GM23338 (cell line): Measurements from ENCODE around the gene UBL3. TPM values are rescaled to one million over a fixed set of nuclear protein-coding genes. Genes with fewer than 3 reads are reported as not detected.

Source experiments
- ATAC-seq: fragments of 200-7000 bp; cut with Tn5 transposase; 3 replicates; pipeline ENCODE4 v1.9.1; 2020
- DNase-seq: peaks from one replicate; pipeline ENCODE4 v3.0.0-alpha.2; 2015; ENCODE audit warnings: low spot score
- H2AFZ ChIP-seq: fragments of 200-600 bp; sonication (generic); 2 replicates; pipeline ENCODE4 v1.8.0; 2016; ENCODE audit warnings: antibody characterized with exemption, mild to moderate bottlenecking, moderate library complexity
- H3F3A ChIP-seq: fragments of 200-600 bp; sonication (generic); replicated peaks from 2 replicates; pipeline ENCODE4 v1.8.0; 2017; ENCODE audit warnings: antibody characterized with exemption, mixed run types, low read depth
- H3K27ac ChIP-seq: fragments of 200-600 bp; sonication (generic); 2 replicates; pipeline ENCODE4 v1.6.1; 2016; ENCODE audit warnings: low read depth
- H3K27me3 ChIP-seq: fragments of 200-600 bp; sonication (generic); 2 replicates; pipeline ENCODE4 v1.8.0; 2016; ENCODE audit warnings: mild to moderate bottlenecking, mixed run types, moderate library complexity; ENCODE audit not compliant: insufficient read depth
- H3K36me3 ChIP-seq: fragments of 200-600 bp; sonication (generic); 2 replicates; pipeline ENCODE4 v1.8.0; 2016; ENCODE audit warnings: mild to moderate bottlenecking; ENCODE audit not compliant: insufficient read depth
- H3K4me1 ChIP-seq: fragments of 200-600 bp; sonication (generic); 2 replicates; pipeline ENCODE4 v1.8.0; 2016; ENCODE audit warnings: mild to moderate bottlenecking, moderate library complexity; ENCODE audit not compliant: insufficient read depth
- H3K4me2 ChIP-seq: fragments of 200-600 bp; sonication (generic); 2 replicates; pipeline ENCODE4 v1.7.1; 2017; ENCODE audit warnings: mixed run types
- H3K4me3 ChIP-seq: fragments of 200-600 bp; sonication (generic); 2 replicates; pipeline ENCODE4 v1.6.1; 2016; ENCODE audit warnings: mixed run types
- H3K79me2 ChIP-seq: fragments of 200-600 bp; sonication (generic); replicated peaks from 2 replicates; pipeline ENCODE4 v1.8.0; 2017; ENCODE audit warnings: mild to moderate bottlenecking; ENCODE audit not compliant: insufficient read depth
- H3K9me2 ChIP-seq: fragments of 200-600 bp; sonication (generic); 2 replicates; pipeline ENCODE4 v1.8.0; 2017; ENCODE audit not compliant: insufficient read depth
- H4K20me1 ChIP-seq: fragments of 200-600 bp; sonication (generic); replicated peaks from 2 replicates; pipeline ENCODE4 v1.8.0; 2017; ENCODE audit warnings: mild to moderate bottlenecking; ENCODE audit not compliant: insufficient read depth
- H3K27ac Mint-ChIP-seq: 2 replicates; pipeline ENCODE4 v1.8.0; 2020; ENCODE audit warnings: inconsistent platforms, mild to moderate bottlenecking, moderate library complexity, mixed read lengths
- H3K27me3 Mint-ChIP-seq: 3 replicates; pipeline ENCODE4 v1.8.0; 2022; ENCODE audit warnings: low read depth, mild to moderate bottlenecking, moderate library complexity, mixed read lengths, inconsistent platforms; ENCODE audit not compliant: insufficient read depth, poor library complexity
- H3K36me3 Mint-ChIP-seq: 3 replicates; pipeline ENCODE4 v1.8.0; 2021; ENCODE audit warnings: low read depth, mild to moderate bottlenecking, inconsistent platforms, moderate library complexity, mixed read lengths
- H3K4me1 Mint-ChIP-seq: 3 replicates; pipeline ENCODE4 v1.8.0; 2020; ENCODE audit warnings: mild to moderate bottlenecking, inconsistent platforms, mixed read lengths
- H3K4me3 Mint-ChIP-seq: 3 replicates; pipeline ENCODE4 v1.8.0; 2021; ENCODE audit warnings: moderate library complexity, mild to moderate bottlenecking, inconsistent platforms, mixed read lengths
- H3K9me3 Mint-ChIP-seq: 3 replicates; pipeline ENCODE4 v1.8.0; 2020; ENCODE audit warnings: moderate library complexity, mild to moderate bottlenecking, inconsistent platforms, mixed read lengths
- CREB1 ChIP-seq: fragments of 250-450 bp; sonication (Bioruptor Pico); IDR thresholded peaks from 2 replicates; pipeline ENCODE4 v1.5.0; 2020; ENCODE audit warnings: low read depth, mild to moderate bottlenecking, moderate library complexity
- EZH2 ChIP-seq: fragments of 200-600 bp; sonication (generic); IDR thresholded peaks from one replicate; pipeline ENCODE4 v1.8.0; 2017; ENCODE audit warnings: antibody characterized with exemption, mild to moderate bottlenecking, low read depth; ENCODE audit not compliant: unreplicated experiment
- EZH2phosphoT487 ChIP-seq: fragments of 200-600 bp; sonication (generic); IDR thresholded peaks from one replicate; pipeline ENCODE4 v1.8.1; 2018; ENCODE audit warnings: antibody characterized with exemption; ENCODE audit not compliant: unreplicated experiment
- JUNB ChIP-seq: IDR thresholded peaks from one replicate; pipeline ENCODE4 v1.6.1; 2016; ENCODE audit warnings: antibody characterized with exemption; ENCODE audit not compliant: unreplicated experiment
- NANOG ChIP-seq: IDR thresholded peaks from 2 replicates; pipeline ENCODE4 v1.6.1; 2016; ENCODE audit warnings: antibody characterized with exemption, borderline replicate concordance
- POLR2AphosphoS5 ChIP-seq: IDR thresholded peaks from 2 replicates; pipeline ENCODE4 v1.6.1; 2016; ENCODE audit warnings: antibody characterized with exemption, low read depth
- STAT1 ChIP-seq: IDR thresholded peaks from one replicate; pipeline ENCODE4 v1.6.1; 2016; ENCODE audit warnings: antibody characterized with exemption; ENCODE audit not compliant: unreplicated experiment
- ZNF331 ChIP-seq: fragments of 250-450 bp; sonication (Bioruptor Pico); IDR thresholded peaks from 2 replicates; pipeline ENCODE4 v1.5.0; 2020; ENCODE audit warnings: low read depth, mild to moderate bottlenecking, moderate library complexity
- ZNF462 ChIP-seq: fragments of 250-450 bp; sonication (Bioruptor Pico); IDR thresholded peaks from 2 replicates; pipeline ENCODE4 v1.5.0; 2020; ENCODE audit warnings: mild to moderate bottlenecking, moderate library complexity
- polyA plus RNA-seq: library from polyadenylated mRNA; unstranded; fragments of >200 nt; fragmentation: Nextera tagmentation; extraction: Ambion mirVana; gene quantifications from 2 replicates; pipeline ENCODE4 v1.2.1, GENCODE V29; 2016
- total RNA-seq: library from RNA; depleted of rRNA; stranded (reverse); fragments of >200 nt; shearing (Covaris generic); gene quantifications from 2 replicates; pipeline ENCODE4 v1.2.3, GENCODE V29; 2014
- TF ChIP-seq, protein P1 (sequence below): IDR thresholded peaks from 2 replicates; pipeline ENCODE4 v1.6.1; 2016; ENCODE audit warnings: antibody characterized with exemption

The UBL3 gene
- total and polyA plus RNA-seq, 2 experiments from 2014 or later, result 9.7 to 21.1 TPM

- TF ChIP-seq ZNF462 (no peak), POLR2AphosphoS5 (no peak), ZNF331 (CRISPR knock-in tag) (no peak), NANOG (no peak), EZH2phosphoT487 (no peak), JUNB (no peak), EZH2 (no peak), CREB1 (CRISPR knock-in tag) (no peak), STAT1 (no peak)
- TF ChIP-seq, protein P1, sequence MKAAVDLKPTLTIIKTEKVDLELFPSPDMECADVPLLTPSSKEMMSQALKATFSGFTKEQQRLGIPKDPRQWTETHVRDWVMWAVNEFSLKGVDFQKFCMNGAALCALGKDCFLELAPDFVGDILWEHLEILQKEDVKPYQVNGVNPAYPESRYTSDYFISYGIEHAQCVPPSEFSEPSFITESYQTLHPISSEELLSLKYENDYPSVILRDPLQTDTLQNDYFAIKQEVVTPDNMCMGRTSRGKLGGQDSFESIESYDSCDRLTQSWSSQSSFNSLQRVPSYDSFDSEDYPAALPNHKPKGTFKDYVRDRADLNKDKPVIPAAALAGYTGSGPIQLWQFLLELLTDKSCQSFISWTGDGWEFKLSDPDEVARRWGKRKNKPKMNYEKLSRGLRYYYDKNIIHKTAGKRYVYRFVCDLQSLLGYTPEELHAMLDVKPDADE, result no peak
These were observed 11.3 kb upstream of the UBL3 start (continued) for GRCh38 chr13:29861694-29862110.

DNA sequence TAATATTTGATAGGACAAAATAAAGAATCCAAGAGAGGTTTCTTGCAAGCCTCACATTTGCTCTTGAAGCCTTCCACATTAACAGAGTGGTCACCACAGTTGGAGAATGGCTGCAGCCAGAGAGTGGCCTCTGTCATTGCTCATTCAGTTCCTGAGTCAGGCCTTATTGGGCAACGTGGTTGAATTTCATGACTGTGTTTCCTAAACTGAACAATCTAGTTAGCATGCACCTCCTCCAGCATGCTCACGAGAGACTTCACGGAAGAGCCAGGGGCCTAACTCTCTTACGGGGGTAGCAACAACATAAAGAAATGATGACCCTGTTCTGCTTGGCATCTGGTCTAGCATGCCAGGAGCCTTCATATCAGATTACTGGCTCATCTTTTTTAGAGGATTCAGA is 9.6 kb upstream of the UBL3 start:
- no peak overlapping the region for H3K27ac ChIP-seq
- no peak overlapping the region for H3K27ac Mint-ChIP-seq
- ATAC-seq, result no peak

More for the DNA sequence above, 9.6 kb upstream of the UBL3 start:
- Mint-ChIP-seq H3K27me3 (no peaks in the 10 kb centered on the region), H3K4me1 (peaks cover 4% of the 10 kb centered on the region; the same call in 2 of the 3 replicates), H3K4me3 (no peak overlapping the region), H3K9me3 (no peaks in the 10 kb centered on the region), H3K36me3 (no peaks in the 10 kb centered on the region)
- no peaks in the 10 kb centered on the region for H4K20me1 ChIP-seq
- no peaks in the 10 kb centered on the region for H3K4me1 ChIP-seq
- DNase-seq, result no peak
- H3F3A ChIP-seq, result no peaks in the 10 kb centered on the region
- no peaks in the 10 kb centered on the region for H3K79me2 ChIP-seq
- no peak for TF ChIP-seq POLR2AphosphoS5
- no peak for TF ChIP-seq EZH2phosphoT487
- TF ChIP-seq EZH2, result no peak
- no peak for TF ChIP-seq STAT1
- no peak for TF ChIP-seq NANOG
- H2AFZ ChIP-seq, result no peak overlapping the region
- 0 out of 2 replicates have a peak, but pooled peaks cover 5% of the 10 kb centered on the region for H3K9me2 ChIP-seq
- no peak overlapping the region for H3K4me3 ChIP-seq
- H3K27me3 ChIP-seq, result no peaks in the 10 kb centered on the region
- H3K36me3 ChIP-seq, result no peaks in the 10 kb centered on the region
- H3K4me2 ChIP-seq, result no peak overlapping the region
